Measurements from ENCODE around the gene TAGLN2.
A peak's percentile ranks its signal among the peaks of the same experiment; 100 is the strongest.

TAGLN2 gene

GRCh38 chr1:159943278-159943640, 18.0 kb upstream of the TAGLN2 start:
- peak; percentile 3 for DNase-seq (ENCODE audit: low spot score)
- TF ChIP-seq CTCF (IDR thresholded peaks at IDR 0.05; ENCODE audit: extremely low read depth, missing control alignments), result no peak

GRCh38 chr1:159942632-159943277, 17.4 kb upstream of the TAGLN2 start:
- peak; percentile 8 for DNase-seq (ENCODE audit: low spot score)
- no peak for TF ChIP-seq CTCF (IDR thresholded peaks at IDR 0.05; ENCODE audit: extremely low read depth, missing control alignments)

GRCh38 chr1:159941591-159942560, 16.6 kb upstream of the TAGLN2 start:
- no peak for DNase-seq (ENCODE audit: low spot score)
- TF ChIP-seq CTCF (IDR thresholded peaks at IDR 0.05; ENCODE audit: extremely low read depth, missing control alignments), result no peak

GRCh38 chr1:159941141-159941540, 15.8 kb upstream of the TAGLN2 start:
- DNase-seq (ENCODE audit: low spot score), result no peak
- no peak for TF ChIP-seq CTCF (IDR thresholded peaks at IDR 0.05; ENCODE audit: extremely low read depth, missing control alignments)

- TF ChIP-seq CTCF (IDR thresholded peaks at IDR 0.05; ENCODE audit: extremely low read depth, missing control alignments), result no peak
- DNase-seq (ENCODE audit: low spot score), result no peak
Observed at GRCh38 chr1:159940006-159940620, 14.8 kb upstream of the TAGLN2 start.

- no peak for DNase-seq (ENCODE audit: low spot score)
- TF ChIP-seq CTCF (IDR thresholded peaks at IDR 0.05; ENCODE audit: extremely low read depth, missing control alignments), result no peak
Observed at GRCh38 chr1:159939678-159940002, 14.3 kb upstream of the TAGLN2 start.
